Stimulated activated CD8-positive, alpha-beta memory T cell treated with anti-CD3 and anti-CD28 coated beads, Interleukin-7, amount 100 ng/mL, for 1 hour (primary cell): ENCODE data around the gene CPEB1.
"Not testable (repeated sequence)": the region's sequence is repeated elsewhere in the genome, so short reads cannot be mapped to it uniquely, and the experiment has no call there.

Experiments used
- DNase-seq, 2 donors: peaks; one replicate each; pipeline ENCODE4 v3.0.0-alpha.2; 2020; ENCODE audit warnings: low read depth in 2 of 2

CPEB1 gene

GRCh38 chr15:82649226-82649999 lies 2.2 kb upstream of the CPEB1 start:
- DNase-seq = no peak

GRCh38 chr15:82648257-82649103 lies 1.3 kb upstream of the CPEB1 start:
- no peak for DNase-seq

GRCh38 chr15:82647835-82648256 lies 683 bp upstream of the CPEB1 start:
- DNase-seq = peak; percentile 20

DNA sequence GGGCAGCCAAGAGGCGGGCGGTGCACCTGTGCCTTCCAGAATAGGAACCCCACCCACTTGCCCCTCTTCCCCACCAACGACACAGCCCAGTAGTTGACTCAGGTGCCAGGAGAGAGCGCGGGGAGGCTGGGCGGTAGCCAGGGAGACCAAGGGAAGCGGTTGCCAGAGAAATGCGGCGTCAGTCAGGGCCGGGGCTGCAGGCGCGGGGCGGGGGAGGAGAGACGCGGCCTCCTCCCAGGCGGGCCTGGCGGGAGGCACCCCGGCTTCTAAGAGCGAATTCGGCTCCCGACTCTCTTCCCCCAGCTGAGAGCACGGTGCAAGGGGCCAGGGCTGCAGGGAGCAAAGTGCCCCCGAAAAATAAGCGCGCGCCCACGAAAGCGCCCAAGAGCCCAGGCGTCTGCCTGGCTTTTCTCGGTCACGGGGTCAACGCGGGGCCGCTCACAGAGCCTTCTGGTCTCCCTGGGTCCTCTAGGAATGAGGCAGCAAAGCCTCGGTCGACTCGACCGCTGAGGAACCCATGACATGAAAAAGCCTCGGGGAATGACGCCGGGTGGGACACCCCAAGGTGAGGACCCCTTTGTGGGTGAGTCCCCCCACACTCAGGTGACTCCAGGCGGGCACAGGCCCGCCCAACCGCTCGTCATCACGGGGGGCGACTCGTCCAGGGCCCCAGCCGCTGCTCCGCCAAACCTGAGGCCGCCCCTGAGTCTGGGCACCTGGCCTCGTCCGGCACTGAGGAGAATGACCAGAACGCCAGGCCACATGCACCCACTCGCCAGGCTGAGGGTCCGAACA lies 716 bp downstream of the CPEB1 start:
- no peak for DNase-seq

GRCh38 chr15:82644967-82645852 lies 2.0 kb downstream of the CPEB1 start:
- not testable (repeated sequence) for DNase-seq

DNA sequence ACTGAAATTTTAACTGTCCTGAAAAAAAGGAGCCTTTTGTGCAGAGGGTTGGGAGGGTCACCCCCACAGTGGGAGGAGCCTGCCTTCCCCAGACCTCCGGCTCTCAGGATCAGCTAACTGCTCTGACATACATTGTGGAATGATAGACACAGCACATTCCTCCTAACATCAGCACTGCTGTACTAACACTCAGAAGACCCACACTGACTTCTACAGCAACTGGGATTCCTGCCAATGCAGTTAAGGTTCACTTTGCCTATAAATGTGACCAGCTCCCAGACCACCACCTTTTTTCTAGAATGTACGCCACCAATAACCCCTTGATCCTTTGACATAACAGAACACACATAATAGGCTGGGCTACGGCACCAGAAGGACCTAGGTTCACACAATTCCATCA lies 3.2 kb downstream of the CPEB1 start:
- DNase-seq = no peak

- DNase-seq = no peak
Observed at GRCh38 chr15:82642656-82643055, 4.5 kb downstream of the CPEB1 start.

- DNase-seq = no peak
Observed at GRCh38 chr15:82641129-82641798, 5.9 kb downstream of the CPEB1 start.

DNA sequence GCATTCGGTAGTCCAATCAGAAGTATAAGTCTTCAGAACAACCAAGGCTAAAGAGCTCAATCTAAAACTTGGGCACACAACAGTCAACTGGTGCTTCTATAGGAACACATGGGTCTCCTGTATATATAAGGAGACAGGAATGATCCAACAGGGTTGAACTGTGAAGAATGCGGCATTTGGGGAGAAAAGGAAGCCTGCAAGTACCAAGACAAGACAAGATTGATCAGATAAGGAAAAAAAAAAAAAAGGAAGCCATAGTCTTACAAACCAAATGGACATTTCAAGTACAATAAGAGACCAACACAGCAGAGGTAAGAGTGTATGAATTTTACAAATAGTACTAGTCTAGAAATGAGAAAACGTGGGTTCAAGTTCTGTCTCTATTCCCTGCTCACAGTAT lies 6.5 kb downstream of the CPEB1 start:
- no peak for DNase-seq

DNA sequence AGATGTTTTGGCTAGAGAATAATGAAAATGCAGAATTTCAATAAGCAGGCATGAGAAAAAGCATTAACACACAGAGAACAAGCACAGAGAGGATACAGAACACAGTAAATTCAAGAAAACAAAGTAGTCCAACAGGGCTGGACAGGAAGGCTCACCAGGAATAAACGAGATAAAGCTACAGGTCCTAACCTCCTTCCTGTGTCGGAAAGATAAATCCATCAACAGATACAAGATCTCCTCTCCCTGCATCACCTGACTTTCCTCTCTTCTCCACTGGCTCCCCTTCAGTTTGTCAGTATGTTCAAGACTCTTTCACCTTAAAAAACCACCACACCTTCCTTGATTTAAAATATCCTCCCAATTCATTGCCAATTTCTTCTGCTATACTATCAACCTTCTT lies 11.4 kb downstream of the CPEB1 start:
- DNase-seq = no peak

- no peak for DNase-seq
Observed at GRCh38 chr15:82630033-82630432, 17.1 kb downstream of the CPEB1 start.

DNA sequence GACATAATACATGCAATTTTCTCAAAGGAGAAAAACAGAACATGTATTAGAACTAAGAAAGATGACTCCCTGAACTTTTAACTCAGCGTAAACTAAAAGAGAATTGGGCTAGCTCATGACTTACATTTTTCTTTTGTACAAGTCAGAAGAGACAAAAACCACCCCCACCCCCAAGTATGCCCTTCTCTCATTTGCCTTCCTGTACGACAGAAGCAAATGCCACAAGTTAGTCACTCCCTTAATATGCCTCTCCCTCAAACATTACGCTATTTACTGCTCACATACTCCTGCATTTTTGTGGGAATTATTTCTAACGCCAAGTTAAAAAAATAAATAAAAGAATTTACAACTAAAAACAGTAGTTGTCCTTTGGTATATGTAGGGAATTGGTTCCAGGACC lies 22.0 kb downstream of the CPEB1 start:
- DNase-seq = no peak

DNA sequence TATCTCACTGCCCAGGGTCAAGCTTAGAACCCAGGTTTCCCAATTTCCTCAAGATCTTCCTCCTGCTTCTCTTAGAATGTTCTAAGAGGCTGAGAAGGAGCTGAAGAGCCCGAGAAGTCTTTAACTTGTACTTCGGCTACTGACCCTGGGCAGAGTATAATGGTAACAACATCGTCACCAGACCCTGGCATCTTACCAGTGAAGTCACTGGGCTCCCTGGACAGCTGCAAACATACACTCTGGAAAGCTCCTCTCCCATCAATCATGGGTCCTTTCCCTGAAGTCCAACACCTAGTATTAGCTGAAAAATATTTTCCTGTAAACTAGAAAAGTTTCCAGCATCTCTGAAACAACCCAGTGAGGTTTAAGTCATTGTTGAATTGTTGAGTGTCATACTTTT lies 22.7 kb downstream of the CPEB1 start:
- no peak for DNase-seq

DNA sequence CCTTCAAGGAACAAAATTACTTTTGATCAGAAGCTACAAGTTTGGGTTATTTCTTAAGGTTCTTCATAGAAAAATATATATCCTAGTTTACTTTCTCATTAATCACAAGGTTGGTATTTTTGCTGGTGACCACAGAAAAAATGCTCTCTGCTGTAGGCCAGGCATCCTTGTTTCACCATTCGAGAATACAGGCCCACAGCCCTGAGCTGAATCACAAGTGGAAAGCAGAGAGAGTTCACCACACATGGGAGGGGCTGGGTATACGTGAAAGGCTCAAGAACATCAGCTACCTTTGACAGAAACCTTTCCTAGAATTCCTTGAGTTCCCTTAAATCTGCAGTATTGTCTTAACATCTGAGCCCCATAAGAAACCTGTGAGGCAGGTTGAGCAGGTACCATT lies 23.2 kb downstream of the CPEB1 start:
- no peak for DNase-seq

DNA sequence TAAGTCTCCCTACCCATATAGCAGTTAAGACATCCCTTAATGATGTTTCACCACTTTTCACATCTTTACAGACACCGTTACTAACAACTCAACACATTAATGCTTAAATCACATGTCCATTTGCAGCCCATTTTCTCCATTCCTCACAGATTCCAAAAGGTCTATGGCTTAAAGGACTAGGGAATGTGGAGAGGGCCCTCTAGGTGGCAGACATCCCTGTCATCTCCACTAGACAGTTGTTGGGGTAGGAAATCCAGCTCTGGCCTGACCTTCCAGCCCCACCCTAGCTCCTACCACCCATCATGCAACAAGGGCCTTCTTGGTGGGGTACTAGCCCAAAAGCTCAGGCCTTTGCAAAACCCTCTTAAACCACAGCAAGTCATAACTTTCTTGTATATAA lies 25.2 kb downstream of the CPEB1 start:
- no peak for DNase-seq

DNA sequence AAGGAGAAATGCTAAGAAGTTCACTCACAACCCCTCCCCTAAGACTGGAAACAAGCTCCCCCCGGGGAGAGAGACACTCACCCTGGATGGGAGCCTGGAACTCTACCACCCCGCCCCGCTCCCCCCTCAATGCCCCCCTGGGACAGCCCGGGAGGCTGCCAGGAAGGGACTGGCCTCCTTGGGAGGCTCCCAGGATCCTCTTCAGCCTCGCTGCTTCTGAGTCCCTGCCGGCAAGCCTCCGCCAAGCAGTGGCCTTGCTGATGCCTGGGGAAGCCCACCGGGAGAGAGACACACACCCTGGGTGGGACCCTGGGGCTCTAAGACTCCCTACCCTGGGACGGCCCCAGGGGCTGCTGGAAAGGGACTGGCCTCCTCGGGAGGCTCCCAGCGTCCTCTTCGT lies 33.4 kb downstream of the CPEB1 start:
- DNase-seq = no peak

DNA sequence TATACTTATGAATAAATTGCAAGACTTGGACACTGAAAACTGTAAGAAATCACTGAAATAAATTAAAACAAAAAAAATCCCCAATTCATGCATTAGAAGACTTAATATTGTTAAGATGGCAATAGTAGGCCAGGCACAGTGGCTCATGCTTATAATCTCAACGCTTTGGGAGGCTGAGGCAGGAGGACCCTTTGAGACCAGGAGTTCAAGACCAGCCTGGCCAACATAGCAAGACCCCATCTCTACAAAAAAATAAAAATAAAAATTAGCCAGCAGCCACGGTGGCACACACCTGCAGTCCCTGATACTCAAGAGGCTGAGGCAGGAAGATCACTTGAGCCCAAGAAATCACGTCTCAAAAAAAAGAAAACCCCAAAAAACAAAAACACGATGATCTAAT lies 35.8 kb downstream of the CPEB1 start:
- DNase-seq = no peak

DNA sequence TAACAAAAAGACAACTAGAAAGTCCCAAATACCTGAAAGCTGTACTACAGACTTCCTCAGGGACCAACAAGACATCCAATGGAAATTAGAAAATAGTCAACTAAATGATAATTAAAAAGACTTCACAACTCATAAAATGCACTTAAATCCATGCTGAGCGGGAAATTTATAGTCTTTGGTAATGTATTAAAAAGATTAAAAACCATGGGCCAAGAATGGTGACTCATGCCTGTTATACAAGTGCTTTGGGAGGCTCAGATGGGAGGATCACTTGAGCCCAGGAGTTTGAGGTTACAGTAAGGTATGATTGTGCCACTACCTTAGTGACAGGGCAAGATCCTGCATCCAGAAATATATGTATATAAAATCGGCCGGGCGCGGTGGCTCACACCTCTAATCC lies 45.0 kb downstream of the CPEB1 start:
- DNase-seq = no peak

DNA sequence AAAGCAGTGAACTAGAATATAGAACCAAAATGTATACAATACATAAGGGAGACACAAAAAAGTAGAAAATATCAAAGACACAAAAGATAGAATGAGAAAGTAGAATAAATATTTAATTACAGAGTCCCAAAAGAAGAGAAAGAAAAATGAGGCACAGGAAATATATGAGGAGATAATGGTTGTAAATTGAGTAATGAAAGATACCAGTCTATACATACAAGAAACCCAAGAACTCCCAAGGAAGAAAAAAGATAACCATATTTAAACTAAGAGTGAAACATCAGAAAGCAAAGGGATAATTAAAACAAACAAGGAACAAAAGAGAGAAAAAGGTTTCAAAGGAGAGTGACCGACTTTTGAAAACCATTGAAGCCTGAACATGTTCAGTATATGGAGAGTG lies 47.3 kb downstream of the CPEB1 start:
- DNase-seq = no peak

- DNase-seq = no peak
Observed at GRCh38 chr15:82597815-82598214, 49.3 kb downstream of the CPEB1 start.

DNA sequence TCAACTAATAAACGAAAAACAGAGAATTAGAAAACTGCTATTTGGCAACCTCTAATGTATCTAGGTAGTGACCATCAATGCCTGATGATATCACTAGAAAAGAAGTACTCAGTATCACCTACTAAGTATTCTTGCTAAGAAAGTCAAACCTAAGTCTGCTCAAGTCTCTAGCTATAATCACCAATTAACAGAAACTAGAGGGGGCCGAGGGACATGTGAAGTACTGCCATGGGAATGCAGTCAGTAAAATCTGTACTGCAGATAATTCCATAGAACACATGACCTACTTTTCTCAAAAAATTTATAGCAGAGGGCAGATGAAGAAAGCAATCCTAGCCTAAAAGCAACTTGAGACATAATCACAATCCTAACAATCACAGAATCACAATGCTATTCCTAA lies 51.4 kb downstream of the CPEB1 start:
- no peak for DNase-seq
